H1 (cell line): ENCODE measurements around the gene IFT20. TPM values are rescaled to one million over a fixed set of nuclear protein-coding genes. Genes with fewer than 3 reads are reported as not detected.

Experiments
- CTCF ChIA-PET: fragments of 300-600 bp; sonication (Branson Sonifier 250); formaldehyde crosslinking; loops from one replicate; lab custom pipeline; 2021; ENCODE audit not compliant: partially characterized antibody; lab: Charles Lee
- POLR2A ChIA-PET: fragments of 300-600 bp; sonication (Branson Sonifier 250); formaldehyde crosslinking; loops from one replicate; lab custom pipeline; 2021; ENCODE audit warnings: inconsistent platforms; ENCODE audit not compliant: partially characterized antibody; lab: Charles Lee
- DNase-seq, 2 experiments: peaks; one replicate each; pipeline versions ENCODE4 v3.0.0 to v3.0.0-alpha.2; 2010 to 2022; ENCODE audit warnings: low spot score in 2 of 2, low read depth in 1 of 2, mixed read lengths in 1 of 2
- FAIRE-seq: peaks from 2 replicates; lab custom pipeline; 2011; peaks lifted over from hg19 to GRCh38; lab: Jason Lieb, UNC
- H2AFZ ChIP-seq: 2 replicates; pipeline ENCODE4 v1.8.1; 2012; ENCODE audit warnings: low read length, inconsistent platforms
- H2AK5ac ChIP-seq: 2 replicates; pipeline ENCODE4 v1.6.1; 2013; ENCODE audit warnings: low read depth, low read length
- H2BK120ac ChIP-seq: replicated peaks from 2 replicates; pipeline ENCODE3; 2013; ENCODE audit warnings: low read depth, low read length, inconsistent platforms
- H2BK12ac ChIP-seq: 2 replicates; pipeline ENCODE4 v1.6.1; 2013; ENCODE audit warnings: low read depth, low read length
- H2BK15ac ChIP-seq: 2 replicates; pipeline ENCODE4 v1.6.1; 2013; ENCODE audit warnings: low read length
- H2BK20ac ChIP-seq: 2 replicates; pipeline ENCODE4 v1.6.1; 2013; ENCODE audit warnings: low read length
- H2BK5ac ChIP-seq: 2 replicates; pipeline ENCODE4 v1.6.1; 2013; ENCODE audit warnings: low read depth, low read length
- H3K14ac ChIP-seq: 2 replicates; pipeline ENCODE4 v1.6.1; 2013; ENCODE audit warnings: inconsistent platforms; ENCODE audit not compliant: insufficient read length
- H3K18ac ChIP-seq: 2 replicates; pipeline ENCODE4 v1.6.1; 2013; ENCODE audit warnings: low read length; ENCODE audit errors: extremely low read depth
- H3K23ac ChIP-seq: 2 replicates; pipeline ENCODE4 v1.6.1; 2013; ENCODE audit warnings: inconsistent platforms; ENCODE audit not compliant: insufficient read length
- H3K23me2 ChIP-seq: 2 replicates; pipeline ENCODE4 v1.6.1; 2013; ENCODE audit warnings: low read depth, low read length
- H3K27ac ChIP-seq: 2 replicates; pipeline ENCODE4 v1.6.1; 2011; ENCODE audit warnings: low read depth, low read length, inconsistent platforms
- H3K27me3 ChIP-seq, 4 experiments: replicated peaks in 1 of 4; 1 replicate in 1 of 4; 2 replicates in 3 of 4; pipeline versions ENCODE4 v1.6.1 to v1.8.1; 2011 to 2013; ENCODE audit warnings: low read length in 3 of 4, mild to moderate bottlenecking in 3 of 4, inconsistent platforms in 2 of 4, mixed read lengths in 2 of 4, moderate library complexity in 1 of 4; ENCODE audit not compliant: control insufficient read depth in 3 of 4, insufficient read depth in 3 of 4; ENCODE audit errors: extremely low read depth in 1 of 4
- H3K36me3 ChIP-seq, 4 experiments: 2 replicates each; pipeline versions ENCODE4 v1.6.1 to v1.8.1; 2011 to 2013; ENCODE audit warnings: mild to moderate bottlenecking in 4 of 4, low read length in 3 of 4, moderate library complexity in 2 of 4, control low read depth in 1 of 4, inconsistent platforms in 1 of 4; ENCODE audit not compliant: insufficient read depth in 4 of 4, control insufficient read depth in 2 of 4
- H3K4ac ChIP-seq: replicated peaks from 2 replicates; pipeline ENCODE3; 2013; ENCODE audit warnings: low read length, low read depth, mixed read lengths, inconsistent platforms; ENCODE audit not compliant: insufficient read length
- H3K4me1 ChIP-seq, 4 experiments: replicated peaks in 1 of 4; 1 replicate in 1 of 4; 2 replicates in 3 of 4; pipeline versions ENCODE4 v1.6.1 to v1.8.1; 2011 to 2013; ENCODE audit warnings: low read length in 3 of 4, inconsistent platforms in 2 of 4, mixed read lengths in 1 of 4; ENCODE audit not compliant: insufficient read depth in 4 of 4, control insufficient read depth in 3 of 4
- H3K4me2 ChIP-seq, 2 experiments: 2 replicates each; pipeline versions ENCODE4 v1.6.1 to v1.8.1; 2011 to 2013; ENCODE audit warnings: low read depth in 2 of 2, low read length in 2 of 2, control low read depth in 1 of 2, inconsistent platforms in 1 of 2, mild to moderate bottlenecking in 1 of 2; ENCODE audit not compliant: insufficient read depth in 1 of 2
- H3K4me3 ChIP-seq, 4 experiments: fragments of 200-600, 300-600 bp in 1 of 4; sonication (generic), shearing (Covaris generic), sonication (Bioruptor Twin) in 1 of 4; 2 replicates each; pipeline versions ENCODE4 v1.5.1 to v1.8.1; 2011 to 2016; ENCODE audit warnings: low read length in 4 of 4, low read depth in 3 of 4, control low read depth in 2 of 4, inconsistent platforms in 2 of 4, mild to moderate bottlenecking in 2 of 4, mixed read lengths in 1 of 4, moderate library complexity in 1 of 4; ENCODE audit not compliant: insufficient read depth in 2 of 4; ENCODE audit errors: extremely low read depth in 1 of 4
- H3K56ac ChIP-seq: replicated peaks from 2 replicates; pipeline ENCODE3; 2013; ENCODE audit warnings: low read depth, mild to moderate bottlenecking, mixed read lengths, low read length, inconsistent platforms; ENCODE audit not compliant: insufficient read length
- H3K79me1 ChIP-seq: 2 replicates; pipeline ENCODE4 v1.6.1; 2013; ENCODE audit warnings: low read depth, low read length, control low read depth
- H3K79me2 ChIP-seq, 2 experiments: 2 replicates each; pipeline versions ENCODE4 v1.6.1 to v1.8.1; 2012 to 2013; ENCODE audit warnings: low read length in 2 of 2, mild to moderate bottlenecking in 2 of 2, inconsistent platforms in 1 of 2; ENCODE audit not compliant: insufficient read depth in 2 of 2, control insufficient read depth in 1 of 2
- H3K9ac ChIP-seq, 4 experiments: replicated peaks in 1 of 4; 1 replicate in 1 of 4; 2 replicates in 3 of 4; pipeline versions ENCODE4 v1.6.1 to v1.8.1; 2011 to 2013; ENCODE audit warnings: low read depth in 3 of 4, low read length in 3 of 4, control low read depth in 2 of 4, mild to moderate bottlenecking in 2 of 4, moderate library complexity in 2 of 4, inconsistent platforms in 1 of 4; ENCODE audit errors: extremely low read depth in 1 of 4
- H3K9me3 ChIP-seq, 2 experiments: 2 replicates each; pipeline versions ENCODE4 v1.6.1 to v1.8.1; 2012 to 2013; ENCODE audit warnings: mild to moderate bottlenecking in 2 of 2, moderate library complexity in 2 of 2, control low read depth in 1 of 2, inconsistent platforms in 1 of 2, low read depth in 1 of 2, low read length in 1 of 2, mixed read lengths in 1 of 2; ENCODE audit not compliant: insufficient read depth in 2 of 2
- H4K20me1 ChIP-seq, 2 experiments: replicated peaks in 1 of 2; 2 replicates each; pipeline versions ENCODE3 to v1.8.1; 2011 to 2013; ENCODE audit warnings: inconsistent platforms in 2 of 2, low read length in 2 of 2, mild to moderate bottlenecking in 1 of 2; ENCODE audit not compliant: insufficient read depth in 2 of 2, control insufficient read depth in 1 of 2
- H4K5ac ChIP-seq: 2 replicates; pipeline ENCODE4 v1.6.1; 2013; ENCODE audit warnings: low read length, low read depth, mixed read lengths, inconsistent platforms; ENCODE audit not compliant: insufficient read length
- H4K8ac ChIP-seq: 2 replicates; pipeline ENCODE4 v1.8.0; 2013; ENCODE audit warnings: mild to moderate bottlenecking, moderate library complexity, low read length, inconsistent platforms; ENCODE audit not compliant: insufficient read depth; ENCODE audit errors: extremely low read depth
- H4K91ac ChIP-seq: replicated peaks from 2 replicates; pipeline ENCODE3; 2013; ENCODE audit warnings: low read length, mixed read lengths, inconsistent platforms; ENCODE audit not compliant: insufficient read length
- CHD2 ChIP-seq: IDR thresholded peaks from 2 replicates; pipeline ENCODE4 v1.6.1; 2012; ENCODE audit warnings: low read length, improper control_type of control experiment
- WGBS, 2 experiments: shearing (Covaris generic) in 1 of 2; methylation state at CpG; one replicate each; pipeline versions ENCODE4 v1.1.6 to v1.1.7; 2013 to 2015; ENCODE audit warnings: low lambda C conversion rate in 2 of 2, mixed read lengths in 2 of 2, inconsistent platforms in 1 of 2, low coverage in 1 of 2, missing lambda C conversion rate in 1 of 2; ENCODE audit not compliant: insufficient replicate concordance in 2 of 2, insufficient coverage in 1 of 2, insufficient read length in 1 of 2; ENCODE audit errors: extremely low coverage in 1 of 2, missing lambda C conversion rate in 1 of 2; 5-methylcytosine and 5-hydroxymethylcytosine counted together
- polyA plus RNA-seq, 7 experiments: library from polyadenylated mRNA; depleted of rRNA in 3 of 7; stranded (reverse) in 5 of 7; unstranded in 2 of 7; fragments of >200 nt in 5 of 7; fragments of 200-250 nt in 2 of 7; gene quantifications; 1 replicate in 5 of 7; 2 replicates in 1 of 7; 4 replicates in 1 of 7; pipeline versions ENCODE4 v1.2.1 to v1.2.3, GENCODE V29; 2011 to 2013; ENCODE audit warnings: missing spikeins in 2 of 7, mixed read lengths in 2 of 7
- total RNA-seq: library from RNA; stranded (reverse); fragmentation: NEBNext Ultra II Directional; extraction: Animal tissue kit (Norgen Biotek cat#: 25700); gene quantifications from 2 replicates; pipeline ENCODE4 v1.2.1, GENCODE V29; 2021

The IFT20 gene
- total and polyA plus RNA-seq, 2 of the 8 experiments (the other 6 are each of a cell fraction or from before 2014, with no cell fraction given), result 9.0 to 21.0 TPM

GRCh38 chr17:28334171-28334570 lies 1.1 kb downstream of the IFT20 start:
- Histone ChIP-seq H3K79me1 (peaks cover 14% of the 10 kb centered on the region), H3K23ac (no peak overlapping the region), H3K9me3 (no peaks in the 10 kb centered on the region), H3K79me2 (peaks cover 0 to 13% of the 10 kb centered on the region in 2 experiments; a peak in 2 of 4 replicates), H3K27ac (no peak overlapping the region), H2AFZ (no peak overlapping the region), H3K18ac (no peak overlapping the region), H2BK15ac (no peak overlapping the region), H3K56ac (no peak overlapping the region), H3K9ac (no peak overlapping the region), H4K8ac (no peak overlapping the region), H3K36me3 (peaks cover 2 to 5% (median 3%) of the 10 kb centered on the region in 4 experiments; a peak in 3 of 8 replicates), H2AK5ac (no peak overlapping the region), H2BK20ac (no peak overlapping the region), H2BK12ac (no peak overlapping the region), H4K91ac (no peak overlapping the region), H3K4me3 (peak overlapping the region in 3 of 4 experiments; percentile 77 to 95 (median 87); a peak in 3 of 8 replicates), H2BK120ac (no peak overlapping the region), H3K4ac (no peak overlapping the region), H3K23me2 (peaks cover 10% of the 10 kb centered on the region; the same call in 1 of the 2 replicates), H4K5ac (no peak overlapping the region), H4K20me1 (peaks cover 4 to 5% of the 10 kb centered on the region in 2 experiments), H3K4me1 (peaks cover 0 to 10% (median 8%) of the 10 kb centered on the region in 4 experiments; a peak in 6 of 7 replicates), H3K27me3 (no peaks in the 10 kb centered on the region), H3K14ac (no peak overlapping the region), H3K4me2 (peak overlapping the region; percentile 78 to 91; a peak in 3 of 4 replicates), H2BK5ac (no peak overlapping the region)
- 83% methylated on average over 6 of the region's 6 CpGs; no CpG with 5 or more reads in 1 of the 2 experiments for WGBS, 2 experiments
- FAIRE-seq (no peak), DNase-seq (no peak)
- CTCF ChIA-PET, result interaction anchor here (0.8 to 1.9 kb wide), 3 partner anchors 14 to 101 kb away, joined by 3 to 7 read pairs (median 3); no protein-coding TSS in a partner anchor
- TF ChIP-seq CHD2, result no peak
- POLR2A ChIA-PET, result interaction anchor here (1.3 to 2.5 kb wide), 4 partner anchors 8 to 15 kb away, joined by 8 to 19 read pairs (median 11); partner anchors contain the start of gene TMEM97
